Gastroesophageal sphincter (tissue), 4 donors: ENCODE data around the gene PDHA2. TPM values are rescaled to one million over a fixed set of nuclear protein-coding genes. Genes with fewer than 3 reads are reported as not detected.

Experiments
- ATAC-seq: fragments of 150-250 bp; one replicate; pipeline ENCODE4 v1.9.1; 2016; ENCODE audit warnings: mild to moderate bottlenecking, moderate library complexity
- H3K27ac ChIP-seq, 4 donors: fragments of 200-600 bp; sonication (generic) in 3 of 4; 1 replicate in 3 of 4; 2 replicates in 1 of 4; pipeline ENCODE4 v1.5.1; 2016 to 2019
- H3K27me3 ChIP-seq: fragments of 200-600 bp; sonication (generic); one replicate; pipeline ENCODE4 v1.5.1; 2019
- H3K36me3 ChIP-seq, 2 donors: fragments of 200-600 bp; sonication (generic); one replicate each; pipeline ENCODE4 v1.5.1; 2019; ENCODE audit warnings: control low read depth in 1 of 2
- H3K4me1 ChIP-seq, 3 donors: fragments of 200-600 bp; sonication (generic); 1 replicate in 2 of 3; 2 replicates in 1 of 3; pipeline ENCODE4 v1.5.1; 2016 to 2019; ENCODE audit warnings: control low read depth in 2 of 3
- H3K4me3 ChIP-seq, 2 donors: fragments of 200-600 bp; sonication (generic); one replicate each; pipeline ENCODE4 v1.5.1; 2019; ENCODE audit warnings: mild to moderate bottlenecking in 1 of 2, moderate library complexity in 1 of 2
- H3K9me3 ChIP-seq, 3 donors: fragments of 200-600 bp; sonication (generic); one replicate each; pipeline ENCODE4 v1.5.1; 2017 to 2019; ENCODE audit warnings: control low read depth in 2 of 3
- EP300 ChIP-seq: sonication (generic); formaldehyde crosslinking; IDR thresholded peaks from one replicate; pipeline ENCODE4 v1.6.1; 2017; ENCODE audit warnings: antibody characterized with exemption, mild to moderate bottlenecking
- POLR2A ChIP-seq, 2 donors: fragments of 450-650 bp; IDR thresholded peaks; one replicate each; pipeline ENCODE4 v1.6.1; 2017; ENCODE audit warnings: antibody characterized with exemption in 2 of 2, mild to moderate bottlenecking in 2 of 2, moderate library complexity in 1 of 2
- POLR2AphosphoS5 ChIP-seq: sonication (generic); formaldehyde crosslinking; IDR thresholded peaks from one replicate; pipeline ENCODE4 v1.6.1; 2017; ENCODE audit warnings: antibody characterized with exemption
- WGBS, 2 donors: methylation state at CpG; one replicate each; pipeline ENCODE4 v1.1.5; 2018; ENCODE audit warnings: low coverage in 1 of 2; 5-methylcytosine and 5-hydroxymethylcytosine counted together
- total RNA-seq, 4 donors: library from RNA; depleted of rRNA; stranded (reverse); fragments of >200 nt; gene quantifications; one replicate each; pipeline ENCODE4 v1.1.0, GENCODE V29; 2016
- TF ChIP-seq, protein P1 (sequence below), 4 experiments: fragments of 200-600 bp in 2 of 4; fragments of 450-650 bp in 2 of 4; sonication (generic) in 1 of 4; IDR thresholded peaks; one replicate each; pipeline ENCODE4 v1.5.1; 2017 to 2019; ENCODE audit warnings: antibody characterized with exemption in 4 of 4, mild to moderate bottlenecking in 2 of 4, moderate library complexity in 2 of 4

The PDHA2 gene
- not detected for total RNA-seq

DNA sequence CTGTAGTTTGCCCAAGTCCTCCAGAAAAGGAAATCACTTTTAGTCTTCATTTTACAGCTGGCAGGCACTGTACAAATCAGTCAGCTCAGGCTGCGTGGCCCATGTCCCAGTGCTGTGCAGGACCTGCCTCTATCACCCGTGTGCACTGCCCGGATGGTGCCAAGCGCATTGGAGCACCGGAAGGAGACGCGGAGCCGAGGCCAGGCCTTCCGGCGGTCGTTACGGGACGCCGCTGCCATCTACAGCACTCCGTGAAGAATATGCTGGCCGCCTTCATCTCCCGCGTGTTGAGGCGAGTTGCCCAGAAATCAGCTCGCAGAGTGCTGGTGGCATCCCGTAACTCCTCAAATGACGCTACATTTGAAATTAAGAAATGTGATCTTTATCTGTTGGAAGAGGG lies at the start of gene PDHA2:
PDHA2 (plus strand) TSS at position 203 of the 400 bp plus-strand sequence; CDS start at position 261, 58 bp downstream.
- Histone ChIP-seq H3K9me3 (no peaks in the 10 kb centered on the region), H3K27ac (no peak within 1 kb of the TSS), H3K4me3 (no peak within 1 kb of the TSS), H3K4me1 (no peaks in the 10 kb centered on the region), H3K27me3 (no peaks in the 10 kb centered on the region), H3K36me3 (no peaks in the 10 kb centered on the region)
- 96% methylated on average over 13 of the region's 22 CpGs; no CpG with 5 or more reads in 1 of the 2 donors for WGBS, 2 donors
- no peak for TF ChIP-seq POLR2A (IDR thresholded peaks at IDR 0.05)
- no peak for TF ChIP-seq POLR2AphosphoS5
- TF ChIP-seq, protein P1, sequence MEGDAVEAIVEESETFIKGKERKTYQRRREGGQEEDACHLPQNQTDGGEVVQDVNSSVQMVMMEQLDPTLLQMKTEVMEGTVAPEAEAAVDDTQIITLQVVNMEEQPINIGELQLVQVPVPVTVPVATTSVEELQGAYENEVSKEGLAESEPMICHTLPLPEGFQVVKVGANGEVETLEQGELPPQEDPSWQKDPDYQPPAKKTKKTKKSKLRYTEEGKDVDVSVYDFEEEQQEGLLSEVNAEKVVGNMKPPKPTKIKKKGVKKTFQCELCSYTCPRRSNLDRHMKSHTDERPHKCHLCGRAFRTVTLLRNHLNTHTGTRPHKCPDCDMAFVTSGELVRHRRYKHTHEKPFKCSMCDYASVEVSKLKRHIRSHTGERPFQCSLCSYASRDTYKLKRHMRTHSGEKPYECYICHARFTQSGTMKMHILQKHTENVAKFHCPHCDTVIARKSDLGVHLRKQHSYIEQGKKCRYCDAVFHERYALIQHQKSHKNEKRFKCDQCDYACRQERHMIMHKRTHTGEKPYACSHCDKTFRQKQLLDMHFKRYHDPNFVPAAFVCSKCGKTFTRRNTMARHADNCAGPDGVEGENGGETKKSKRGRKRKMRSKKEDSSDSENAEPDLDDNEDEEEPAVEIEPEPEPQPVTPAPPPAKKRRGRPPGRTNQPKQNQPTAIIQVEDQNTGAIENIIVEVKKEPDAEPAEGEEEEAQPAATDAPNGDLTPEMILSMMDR (IDR thresholded peaks at IDR 0.05) = no peak
- no peak for TF ChIP-seq EP300
- ATAC-seq = no peak

DNA sequence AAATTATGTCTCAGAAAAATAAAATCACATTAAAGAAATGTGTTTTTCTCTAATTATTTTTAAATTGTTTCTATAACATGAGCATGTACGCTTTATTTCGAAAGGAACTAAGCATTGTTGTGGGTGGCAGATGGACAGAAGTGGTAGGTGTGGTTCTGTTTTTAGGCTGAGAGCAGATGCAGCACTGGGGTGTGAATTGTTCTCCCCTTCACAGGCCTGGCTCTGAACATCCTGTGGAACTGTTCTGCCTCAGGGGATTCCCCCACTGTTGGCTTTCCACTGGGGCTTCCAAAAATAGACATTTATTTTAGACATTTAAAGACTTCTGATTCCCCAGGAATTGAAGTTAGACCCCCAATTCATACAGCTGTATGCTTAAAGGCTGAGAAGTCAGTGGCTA lies 41.9 kb upstream of the PDHA2 start:
- Histone ChIP-seq H3K27ac (no peak overlapping the region), H3K4me1 (no peaks in the 10 kb centered on the region), H3K27me3 (no peaks in the 10 kb centered on the region), H3K9me3 (no peaks in the 10 kb centered on the region), H3K36me3 (no peaks in the 10 kb centered on the region), H3K4me3 (no peak overlapping the region)
- WGBS, 2 donors = 52 to 56% methylated on average over 2 of the region's 2 CpGs
- no peak for TF ChIP-seq POLR2A (IDR thresholded peaks at IDR 0.05)
- TF ChIP-seq POLR2AphosphoS5 = no peak
- no peak for TF ChIP-seq EP300
- TF ChIP-seq, protein P1 (IDR thresholded peaks at IDR 0.05) = no peak
- no peak for ATAC-seq

DNA sequence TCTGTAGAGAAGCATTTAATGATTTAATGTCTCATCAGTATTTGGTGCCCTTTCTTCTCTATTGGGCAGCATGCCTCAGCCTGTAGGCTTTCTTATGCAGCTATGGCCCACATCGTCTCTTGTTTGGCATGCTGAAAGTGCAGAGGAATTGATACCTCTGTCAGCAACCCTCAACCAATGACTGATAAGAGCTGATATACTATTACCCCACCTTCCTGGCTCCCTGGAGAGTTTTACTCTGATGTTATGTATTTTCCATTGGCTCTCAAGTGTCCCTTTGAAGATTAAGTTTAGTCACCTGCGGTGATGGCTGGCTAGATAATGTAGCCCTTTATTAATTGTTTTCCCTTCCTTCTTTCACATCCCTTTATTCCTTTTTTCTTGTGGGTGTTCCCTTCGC lies 41.2 kb upstream of the PDHA2 start:
- H3K4me3 ChIP-seq = no peak overlapping the region
- no peaks in the 10 kb centered on the region for H3K36me3 ChIP-seq
- 66 to 92% methylated on average over 2 of the region's 3 CpGs for WGBS, 2 donors
- no peaks in the 10 kb centered on the region for H3K4me1 ChIP-seq
- no peak for TF ChIP-seq POLR2A (IDR thresholded peaks at IDR 0.05)
- TF ChIP-seq POLR2AphosphoS5 = no peak
- TF ChIP-seq, protein P1 (IDR thresholded peaks at IDR 0.05) = no peak
- no peak for TF ChIP-seq EP300
- H3K27me3 ChIP-seq = no peaks in the 10 kb centered on the region
- no peak overlapping the region for H3K27ac ChIP-seq
- ATAC-seq = no peak
- H3K9me3 ChIP-seq = no peaks in the 10 kb centered on the region

DNA sequence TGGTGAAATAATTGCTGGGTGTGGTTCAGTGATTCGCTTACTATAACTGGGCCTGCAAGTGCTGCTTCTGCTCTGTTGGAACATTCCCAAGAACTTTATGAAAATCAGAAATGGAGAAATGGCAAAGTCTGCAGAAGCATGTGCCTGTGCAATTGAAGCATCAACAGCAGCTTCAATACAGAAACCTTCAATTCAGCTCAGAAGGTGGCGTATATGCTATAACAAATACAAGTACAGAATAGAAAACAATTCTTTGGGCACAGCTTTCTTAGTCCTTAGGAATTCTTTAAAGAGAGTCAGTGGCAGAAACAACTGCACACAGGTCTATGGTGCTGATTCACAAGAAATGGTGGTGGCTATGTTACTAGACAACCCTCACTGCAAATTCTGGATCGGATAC lies 18.0 kb upstream of the PDHA2 start:
- Histone ChIP-seq H3K4me3 (no peak overlapping the region), H3K27me3 (no peaks in the 10 kb centered on the region), H3K9me3 (no peaks in the 10 kb centered on the region), H3K27ac (no peak overlapping the region), H3K36me3 (no peaks in the 10 kb centered on the region), H3K4me1 (no peaks in the 10 kb centered on the region)
- 71 to 83% methylated on average over 3 of the region's 3 CpGs for WGBS, 2 donors
- ATAC-seq = no peak
- no peak for TF ChIP-seq EP300

DNA sequence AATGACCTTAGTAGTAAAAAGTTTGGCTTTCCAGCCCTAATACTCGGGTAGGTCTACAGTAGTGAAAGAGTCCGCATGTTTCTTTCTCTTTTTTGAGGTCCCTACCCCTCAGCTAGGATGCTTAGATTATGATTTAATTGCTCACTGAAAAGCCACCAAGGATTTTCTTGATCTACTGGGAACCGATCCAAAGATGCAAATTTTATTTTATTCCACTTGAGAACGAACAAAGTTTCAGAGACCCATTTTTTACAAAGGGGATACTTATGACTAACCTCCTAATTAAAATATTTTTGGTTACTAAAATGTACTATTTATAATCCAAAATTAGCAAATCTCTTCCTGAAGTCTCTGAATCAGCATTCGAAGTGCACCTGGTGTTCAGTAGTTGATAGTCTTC lies 14.3 kb upstream of the PDHA2 start:
- Histone ChIP-seq H3K4me1 (no peaks in the 10 kb centered on the region), H3K27ac (no peak overlapping the region), H3K4me3 (no peak overlapping the region), H3K9me3 (no peaks in the 10 kb centered on the region), H3K27me3 (no peaks in the 10 kb centered on the region), H3K36me3 (no peaks in the 10 kb centered on the region)
- no peak for TF ChIP-seq POLR2A (IDR thresholded peaks at IDR 0.05)
- TF ChIP-seq, protein P1 (IDR thresholded peaks at IDR 0.05) = no peak
- TF ChIP-seq POLR2AphosphoS5 = no peak
- no peak for TF ChIP-seq EP300
- no peak for ATAC-seq
- WGBS, 2 donors = 44 to 71% methylated on average over 4 to 5 of the region's 5 CpGs
